ENCODE data around the gene FAM53B.
"Not testable (repeated sequence)": the region's sequence is repeated elsewhere in the genome, so short reads cannot be mapped to it uniquely, and the experiment has no call there.

Gene FAM53B

GRCh38 chr10:124744102-124745050 lies at the start of gene FAM53B:
FAM53B (minus strand) TSS chr10:124744378; CDS start chr10:124706713, 37,665 bp downstream.
- no peak for DNase-seq (ENCODE audit: low read depth, low spot score)

GRCh38 chr10:124792998-124793352 lies 48.8 kb upstream of the FAM53B start:
- DNase-seq (ENCODE audit: low read depth, low spot score), result no peak

DNA sequence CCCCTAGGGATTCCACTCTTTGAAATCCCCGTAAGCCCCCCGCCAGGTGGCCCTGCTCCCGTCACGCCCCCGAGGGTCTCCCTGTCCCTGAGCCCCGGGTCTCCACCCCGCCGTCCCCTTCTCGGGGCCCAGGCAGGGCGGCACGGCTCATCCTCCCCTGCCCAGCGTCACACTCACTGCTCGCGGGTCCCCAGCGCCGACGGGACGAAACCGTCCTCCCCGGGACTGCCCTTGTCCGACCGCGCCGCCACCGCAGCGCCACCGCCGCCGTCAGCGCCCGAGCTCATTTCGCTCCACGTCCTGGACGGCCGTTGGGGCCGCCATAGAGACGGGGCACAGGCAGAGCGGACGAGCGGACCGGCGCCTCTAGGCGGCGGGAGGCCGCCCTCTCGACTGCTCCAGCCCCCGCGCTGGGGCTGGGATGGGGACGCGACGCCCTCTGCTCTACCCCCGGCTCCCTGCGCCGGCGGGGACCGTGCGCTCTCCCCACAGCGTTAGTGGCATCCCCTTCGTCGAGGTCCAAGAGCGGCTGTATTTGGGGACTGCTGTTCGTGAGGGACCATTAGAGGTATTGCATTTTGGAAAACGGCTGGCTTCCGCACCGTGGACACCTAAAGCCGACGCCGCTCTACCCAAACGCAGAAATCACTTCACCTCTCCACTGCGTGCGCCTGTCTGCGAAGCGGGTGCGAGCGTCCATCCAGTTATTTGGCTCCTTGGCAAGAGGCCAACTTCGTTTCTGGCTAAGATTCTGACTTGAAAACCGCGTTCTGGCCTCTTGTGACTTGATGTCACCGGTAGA lies 47.6 kb upstream of the FAM53B start, which contains the start of gene EEF1AKMT2:
Gene EEF1AKMT2 (minus strand): TSS at position 341 of the 802 bp plus-strand sequence. CDS start 54 bp downstream, at position 287.
- DNase-seq (ENCODE audit: low read depth, low spot score), result peak; percentile 37

DNA sequence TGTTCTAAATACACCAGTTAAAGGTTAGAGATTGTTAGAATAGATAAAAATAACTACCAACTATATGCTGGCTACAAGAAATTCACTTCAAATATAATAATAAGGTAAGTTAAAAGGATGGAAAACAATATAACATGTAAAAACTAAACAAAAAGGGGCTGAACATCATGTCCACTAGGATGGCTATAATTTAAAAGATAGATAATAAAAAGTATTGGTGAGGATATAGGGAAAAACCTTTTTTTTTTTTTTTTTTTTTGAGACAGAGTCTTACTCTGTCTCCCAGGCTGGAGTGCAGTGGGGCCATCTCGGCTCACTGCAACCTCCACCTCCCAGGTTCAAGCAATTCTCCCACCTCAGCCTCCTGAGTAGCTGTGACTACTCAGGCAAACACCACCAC lies 38.7 kb upstream of the FAM53B start:
- DNase-seq (ENCODE audit: low read depth, low spot score), result not testable (repeated sequence)

GRCh38 chr10:124768791-124769190 lies 24.6 kb upstream of the FAM53B start:
- DNase-seq (ENCODE audit: low read depth, low spot score), result no peak

GRCh38 chr10:124765256-124765655 lies 21.1 kb upstream of the FAM53B start:
- DNase-seq (ENCODE audit: low read depth, low spot score), result no peak

DNA sequence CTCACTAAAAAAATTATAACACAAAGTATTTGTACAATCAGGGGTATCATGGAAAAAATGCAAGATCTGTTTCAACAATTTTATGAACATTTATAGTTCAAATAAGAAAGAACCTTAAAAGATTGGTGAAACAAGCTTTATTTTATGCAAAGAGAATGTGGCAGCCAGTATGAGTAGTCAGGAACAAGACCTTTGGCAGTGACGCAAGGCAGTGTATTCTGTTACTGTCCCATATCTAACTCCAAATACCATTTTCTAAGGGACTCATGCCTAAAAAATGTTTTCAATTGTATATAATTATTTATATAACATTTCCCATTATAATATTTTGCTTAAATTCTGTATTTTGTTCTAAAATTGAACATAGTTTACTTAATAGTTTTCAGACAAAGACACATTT lies 19.1 kb upstream of the FAM53B start:
- no peak for DNase-seq (ENCODE audit: low read depth, low spot score)

DNA sequence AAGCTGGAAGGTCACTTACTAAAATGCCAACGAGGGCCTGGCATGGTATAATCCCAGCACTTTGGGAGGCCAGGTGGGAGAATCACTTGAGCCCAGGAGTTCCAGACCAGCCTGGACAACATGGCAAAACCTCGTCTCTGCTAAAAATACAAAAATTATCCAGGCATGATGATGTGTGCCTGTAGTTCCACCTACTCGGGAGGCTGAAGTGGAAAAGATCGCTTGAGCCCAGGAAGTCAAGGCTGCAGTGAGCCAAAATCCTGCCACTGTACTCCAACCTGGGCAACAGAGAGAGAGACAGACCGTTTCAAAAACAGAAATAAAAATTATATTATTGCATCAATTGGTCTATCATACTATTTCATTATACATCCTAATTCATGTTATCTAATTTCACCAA lies 18.1 kb upstream of the FAM53B start:
- no peak for DNase-seq (ENCODE audit: low read depth, low spot score)

DNA sequence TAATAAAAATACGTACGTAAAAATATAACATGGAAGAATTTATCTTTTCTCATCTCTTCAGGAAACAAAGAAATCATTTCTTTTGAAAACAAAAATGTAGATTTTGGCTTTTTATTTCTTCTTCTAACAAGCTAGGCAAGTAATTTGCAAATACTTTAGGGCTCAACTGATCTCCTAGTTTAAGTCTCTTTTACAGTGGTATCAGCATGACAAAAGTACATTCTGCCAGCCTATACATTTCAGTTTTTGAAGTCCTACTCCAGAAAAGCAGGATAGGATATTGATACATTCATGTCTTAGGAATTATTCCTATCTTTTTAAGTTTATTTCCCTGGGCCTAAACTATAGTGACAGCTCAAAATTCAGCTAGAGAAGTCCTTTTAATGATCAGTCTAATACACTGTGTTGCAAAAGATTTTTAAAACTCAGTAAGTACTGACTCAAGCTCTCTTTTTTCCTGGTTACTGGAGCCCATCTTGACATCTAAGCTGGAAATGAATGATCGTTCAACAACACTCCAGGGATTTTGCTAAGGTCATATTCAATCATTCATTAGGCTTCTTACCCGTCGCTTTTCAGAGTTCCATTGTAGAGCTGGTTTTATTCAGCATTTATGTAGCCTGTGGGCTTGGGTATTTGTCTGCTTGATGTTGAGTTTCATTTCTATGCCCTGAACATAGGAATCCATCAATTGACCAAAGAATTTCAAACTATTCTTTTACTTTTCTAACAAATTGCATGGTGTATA lies 12.2 kb upstream of the FAM53B start:
- DNase-seq (ENCODE audit: low read depth, low spot score), result no peak

DNA sequence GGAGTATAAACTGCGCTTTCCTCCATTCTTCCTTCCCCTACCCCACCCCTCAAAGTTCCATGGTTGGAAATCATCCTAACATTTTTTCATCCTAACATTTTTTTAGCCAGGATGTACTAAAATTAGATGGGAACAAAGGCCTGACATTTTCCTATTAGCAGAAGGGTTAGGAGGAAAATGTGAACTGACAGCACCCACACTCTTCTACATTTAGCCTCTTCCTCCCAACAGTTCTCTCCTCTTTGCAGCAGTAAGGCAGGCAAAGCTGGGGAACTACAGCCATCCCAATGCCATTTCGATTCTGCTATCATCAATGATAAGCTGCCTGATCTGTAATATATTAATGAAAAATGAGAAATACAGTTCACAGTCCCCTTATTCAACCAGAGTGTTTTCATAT lies 11.4 kb upstream of the FAM53B start:
- no peak for DNase-seq (ENCODE audit: low read depth, low spot score)

DNA sequence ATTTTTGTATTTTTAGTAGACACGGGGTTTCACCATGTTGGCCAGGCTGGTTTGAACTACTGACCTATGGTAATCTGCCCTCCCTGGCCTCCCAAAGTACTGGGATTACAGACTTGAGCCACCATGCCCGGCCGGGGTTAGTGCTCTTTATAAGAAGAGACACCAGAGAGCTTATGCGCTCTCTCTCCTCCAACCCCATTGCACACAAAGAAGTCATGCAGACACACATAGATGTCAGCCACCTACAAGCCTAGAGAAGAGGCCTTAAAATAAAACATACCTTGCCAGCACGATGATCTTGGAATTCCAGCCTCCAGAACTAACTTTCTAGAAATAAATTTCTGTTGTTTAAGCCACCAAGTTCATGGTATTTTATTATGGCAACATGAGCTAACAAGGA lies 10.0 kb upstream of the FAM53B start:
- DNase-seq (ENCODE audit: low read depth, low spot score), result no peak

DNA sequence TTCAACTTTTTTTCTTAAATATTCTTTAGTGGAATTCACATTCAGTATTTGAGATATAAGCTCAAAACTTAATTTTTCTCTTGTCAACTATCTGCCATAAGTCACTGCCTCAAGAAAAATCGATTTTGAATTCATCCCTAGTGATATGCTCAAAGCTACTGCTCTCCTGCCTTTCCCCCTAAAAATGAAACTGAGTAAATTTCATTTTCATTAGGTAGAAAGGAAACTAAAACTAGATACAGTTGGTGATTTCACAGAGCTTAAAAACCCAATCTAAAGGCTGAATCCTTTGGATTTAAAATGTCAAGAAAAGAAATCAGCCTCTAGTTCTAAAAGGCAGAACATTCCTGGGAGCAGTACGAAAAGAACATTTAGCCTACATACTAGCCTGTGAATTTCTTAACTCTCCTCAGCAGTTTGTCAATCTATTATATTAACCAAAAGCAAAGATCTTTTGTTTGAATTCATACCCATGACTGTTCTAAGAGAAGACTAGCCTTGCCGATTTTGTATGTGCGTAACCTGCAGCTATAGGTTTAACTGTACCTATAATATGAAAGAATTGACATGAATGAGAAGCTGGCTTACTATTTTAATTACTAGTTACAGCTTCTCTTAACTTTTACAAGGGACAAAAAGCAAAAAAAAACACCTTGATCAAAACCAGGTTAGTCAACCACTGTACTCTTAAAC lies 4.9 kb upstream of the FAM53B start:
- DNase-seq (ENCODE audit: low read depth, low spot score), result no peak

GRCh38 chr10:124748166-124748565 lies 4.0 kb upstream of the FAM53B start:
- no peak for DNase-seq (ENCODE audit: low read depth, low spot score)

DNA sequence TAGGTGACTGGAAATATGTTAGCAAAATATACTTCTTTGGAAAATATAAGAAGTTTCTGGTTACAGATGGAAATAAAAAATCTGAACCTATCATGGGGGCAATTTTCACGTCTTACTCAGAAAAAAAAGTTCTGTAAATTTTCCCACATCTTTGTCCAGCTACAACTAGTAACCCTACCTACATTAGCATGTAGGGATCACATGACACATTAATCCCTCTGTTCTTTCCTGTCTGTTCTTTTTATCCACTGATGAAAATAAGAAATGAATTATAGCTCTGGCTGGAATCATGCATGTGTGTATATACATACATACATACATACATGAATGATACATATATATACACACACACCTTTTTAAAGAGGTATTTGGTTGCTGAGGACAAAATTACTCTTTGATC lies 3.6 kb upstream of the FAM53B start:
- DNase-seq (ENCODE audit: low read depth, low spot score), result no peak

GRCh38 chr10:124746992-124747391 lies 2.8 kb upstream of the FAM53B start:
- no peak for DNase-seq (ENCODE audit: low read depth, low spot score)

DNA sequence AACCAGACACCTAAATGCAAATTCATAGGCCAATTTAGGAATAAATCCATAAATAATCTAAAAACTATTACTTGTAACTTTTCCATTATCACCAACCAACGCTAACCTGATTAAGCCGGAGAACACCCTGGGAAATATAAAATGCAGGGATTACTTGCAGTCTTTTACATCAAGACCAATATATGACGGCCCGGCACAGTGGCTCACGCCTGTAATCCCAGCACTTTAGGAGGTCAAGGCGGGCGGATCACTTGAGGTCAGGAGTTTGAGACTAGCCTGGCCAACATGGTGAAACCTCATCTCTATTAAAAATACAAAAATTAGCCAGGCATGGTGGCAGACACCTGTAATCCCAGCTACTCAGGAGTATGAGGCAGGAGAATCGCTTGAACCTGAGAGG lies 2.3 kb upstream of the FAM53B start:
- DNase-seq (ENCODE audit: low read depth, low spot score), result not testable (repeated sequence)

GRCh38 chr10:124745673-124746072 lies 1.5 kb upstream of the FAM53B start:
- peak; percentile 37 for DNase-seq (ENCODE audit: low read depth, low spot score)

- DNase-seq (ENCODE audit: low read depth, low spot score), result no peak
These were observed 1.1 kb upstream of the FAM53B start for GRCh38 chr10:124745252-124745651.

DNA sequence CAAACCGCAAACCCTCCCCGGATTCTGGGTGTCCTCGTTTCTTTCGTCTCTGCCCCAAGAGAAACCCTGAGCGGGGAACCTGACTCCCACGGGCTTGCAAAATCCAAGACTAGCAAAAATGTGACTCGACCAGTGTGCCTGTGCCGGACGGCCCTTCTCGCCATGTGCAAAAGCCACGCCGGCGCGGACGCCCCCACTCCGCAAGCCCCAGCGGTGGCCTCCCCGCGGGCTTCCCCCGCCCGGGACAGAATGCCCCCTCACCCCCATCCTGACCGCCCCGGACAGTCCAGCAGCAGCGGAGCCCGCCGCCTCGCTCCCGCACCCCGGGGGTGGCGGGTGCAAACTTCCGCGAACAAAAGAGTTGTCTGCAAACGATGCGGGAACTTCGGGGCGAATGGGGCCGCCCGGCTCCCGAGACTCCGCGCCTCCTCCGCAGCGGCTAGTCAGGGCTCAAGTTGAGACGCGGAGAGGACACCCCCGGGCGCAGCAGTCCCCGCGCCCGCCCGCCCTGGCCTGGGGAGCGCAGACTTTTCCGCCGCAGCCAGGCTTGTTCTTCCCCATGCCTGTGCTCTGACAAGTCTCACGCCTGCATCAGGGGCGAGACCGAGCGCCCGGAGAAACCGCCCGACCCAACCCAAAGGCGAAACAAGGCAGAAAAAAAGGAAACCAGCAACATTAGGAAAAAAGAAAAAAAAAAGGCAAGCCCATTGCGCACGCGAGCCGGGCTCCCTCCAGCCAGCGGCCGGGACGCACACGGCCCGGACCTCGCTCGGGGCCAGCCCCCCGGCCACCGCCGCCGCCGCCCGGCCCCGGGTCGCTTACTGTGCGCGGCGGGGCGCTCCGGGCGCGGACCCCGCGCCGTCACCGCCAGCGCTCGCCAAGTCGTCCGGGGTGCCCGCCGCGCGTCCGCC lies 732 bp downstream of the FAM53B start:
- DNase-seq (ENCODE audit: low read depth, low spot score), result no peak

Data from smooth muscle cell of the brain vasculature (primary cell).